Mesothelial cell of epicardium (in vitro differentiated cells): ENCODE measurements around the gene CBFB. TPM values are rescaled to one million over a fixed set of nuclear protein-coding genes. Genes with fewer than 3 reads are reported as not detected.

Experiments used
- DNase-seq, 2 experiments: peaks; one replicate each; pipeline ENCODE4 v3.0.0; 2021; ENCODE audit warnings: low spot score in 2 of 2; ENCODE audit not compliant: unreplicated experiment in 2 of 2
- H3K27ac Mint-ChIP-seq: 2 replicates; pipeline ENCODE4 v1.8.0; 2021; ENCODE audit warnings: mixed read lengths
- H3K27me3 Mint-ChIP-seq: 2 replicates; pipeline ENCODE4 v1.8.0; 2021; ENCODE audit warnings: low read depth, mixed read lengths
- H3K36me3 Mint-ChIP-seq: 2 replicates; pipeline ENCODE4 v1.8.0; 2021; ENCODE audit warnings: mixed read lengths
- H3K4me1 Mint-ChIP-seq: 2 replicates; pipeline ENCODE4 v1.8.0; 2021; ENCODE audit warnings: mixed read lengths
- H3K4me3 Mint-ChIP-seq: 2 replicates; pipeline ENCODE4 v1.8.0; 2021; ENCODE audit warnings: mild to moderate bottlenecking, moderate library complexity, mixed read lengths
- H3K9me3 Mint-ChIP-seq: 2 replicates; pipeline ENCODE4 v1.8.0; 2021; ENCODE audit warnings: mixed read lengths
- CTCF ChIP-seq: fragments of 200-600 bp; sonication (generic); IDR thresholded peaks from one replicate; pipeline ENCODE4 v1.5.0; 2021; ENCODE audit warnings: antibody characterized with exemption; ENCODE audit not compliant: unreplicated experiment
- total RNA-seq: library from RNA; stranded (reverse); gene quantifications from 3 replicates; pipeline ENCODE4 v1.2.1, GENCODE V29; 2021

Gene CBFB
- 69.3 to 82.6 TPM (median 74.6 TPM) in 3 replicates for total RNA-seq

- H3K27me3 Mint-ChIP-seq, result no peaks in the 10 kb centered on the region
- H3K36me3 Mint-ChIP-seq, result peaks cover 4% of the 10 kb centered on the region
- H3K4me3 Mint-ChIP-seq, result peak within 1 kb of the TSS; percentile 85
- H3K9me3 Mint-ChIP-seq, result no peaks in the 10 kb centered on the region
- peak; percentile 89 to 94 for DNase-seq
- no peak for TF ChIP-seq CTCF
- peak within 1 kb of the TSS; percentile 86 for H3K27ac Mint-ChIP-seq
- H3K4me1 Mint-ChIP-seq, result peaks cover 39% of the 10 kb centered on the region
Observed at GRCh38 chr16:67028696-67029253, at the start of gene CBFB. Gene CBFB (plus strand): TSS chr16:67029149. CDS start chr16:67029408, 259 bp downstream.

- Mint-ChIP-seq H3K4me1 (no peaks in the 10 kb centered on the region), H3K36me3 (no peaks in the 10 kb centered on the region)
Observed at GRCh38 chr16:66983033-66983432, 45.9 kb upstream of the CBFB start.

GRCh38 chr16:66984892-66985311, 44.0 kb upstream of the CBFB start:
- Mint-ChIP-seq H3K4me1 (no peaks in the 10 kb centered on the region), H3K27ac (no peak overlapping the region), H3K27me3 (peaks cover 10% of the 10 kb centered on the region), H3K4me3 (no peak overlapping the region), H3K9me3 (no peaks in the 10 kb centered on the region), H3K36me3 (no peaks in the 10 kb centered on the region)
- DNase-seq, result no peak
- TF ChIP-seq CTCF, result no peak

More at GRCh38 chr16:66983033-66983432, 45.9 kb upstream of the CBFB start:
- no peak overlapping the region for H3K27ac Mint-ChIP-seq
- peaks cover 13% of the 10 kb centered on the region for H3K27me3 Mint-ChIP-seq
- DNase-seq, result no peak
- no peak overlapping the region for H3K4me3 Mint-ChIP-seq
- no peaks in the 10 kb centered on the region for H3K9me3 Mint-ChIP-seq
- no peak for TF ChIP-seq CTCF

- Mint-ChIP-seq H3K4me3 (no peak overlapping the region), H3K36me3 (no peaks in the 10 kb centered on the region), H3K27me3 (peaks cover 3% of the 10 kb centered on the region), H3K4me1 (no peaks in the 10 kb centered on the region), H3K9me3 (no peaks in the 10 kb centered on the region), H3K27ac (no peak overlapping the region)
- no peak for TF ChIP-seq CTCF
- DNase-seq, result no peak
Observed at GRCh38 chr16:66986559-66986958, 42.4 kb upstream of the CBFB start.

- no peak for DNase-seq
- Mint-ChIP-seq H3K36me3 (no peaks in the 10 kb centered on the region), H3K9me3 (no peaks in the 10 kb centered on the region), H3K4me3 (no peak within 1 kb of the TSS), H3K27ac (no peak within 1 kb of the TSS), H3K4me1 (no peaks in the 10 kb centered on the region), H3K27me3 (peaks cover 2% of the 10 kb centered on the region)
- no peak for TF ChIP-seq CTCF
Observed at GRCh38 chr16:66988197-66988788, 40.7 kb upstream of the CBFB start, which contains the start of gene CES4A. Gene CES4A (plus strand): TSS chr16:66988589. CDS start chr16:66988773, 184 bp downstream.
